GM18909 (cell line): ENCODE measurements around the gene TSNAXIP1.

Source experiments
- ATAC-seq: cut with Tn5 transposase; IDR thresholded peaks from one replicate; pipeline ENCODE4 v1.9.1; 2021; ENCODE audit warnings: mild to moderate bottlenecking; ENCODE audit not compliant: unreplicated experiment, poor library complexity

Gene TSNAXIP1

GRCh38 chr16:67782567-67783352, 23.9 kb upstream of the TSNAXIP1 start:
- ATAC-seq: no peak

GRCh38 chr16:67783353-67783725, 23.4 kb upstream of the TSNAXIP1 start:
- ATAC-seq: no peak

GRCh38 chr16:67786491-67786890, 20.2 kb upstream of the TSNAXIP1 start:
- ATAC-seq: no peak

DNA sequence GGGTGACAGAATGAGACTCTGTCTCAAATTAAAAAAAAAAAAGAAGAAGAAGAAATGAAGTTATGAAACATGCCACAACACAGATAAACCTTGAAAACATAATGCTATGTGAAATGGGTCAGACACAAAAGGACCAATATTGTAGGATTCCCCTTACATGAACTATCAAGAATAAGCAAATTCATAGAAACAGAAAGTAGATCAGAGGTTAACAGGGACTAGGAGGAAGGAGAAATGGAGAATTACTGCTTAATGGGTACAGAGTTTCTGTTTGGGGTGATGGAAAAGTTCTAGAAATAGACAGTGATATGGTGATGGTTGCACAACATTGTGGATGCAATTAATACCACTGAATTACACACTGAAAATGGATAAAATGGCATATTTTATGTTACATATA, 16.6 kb upstream of the TSNAXIP1 start:
- no peak for ATAC-seq

DNA sequence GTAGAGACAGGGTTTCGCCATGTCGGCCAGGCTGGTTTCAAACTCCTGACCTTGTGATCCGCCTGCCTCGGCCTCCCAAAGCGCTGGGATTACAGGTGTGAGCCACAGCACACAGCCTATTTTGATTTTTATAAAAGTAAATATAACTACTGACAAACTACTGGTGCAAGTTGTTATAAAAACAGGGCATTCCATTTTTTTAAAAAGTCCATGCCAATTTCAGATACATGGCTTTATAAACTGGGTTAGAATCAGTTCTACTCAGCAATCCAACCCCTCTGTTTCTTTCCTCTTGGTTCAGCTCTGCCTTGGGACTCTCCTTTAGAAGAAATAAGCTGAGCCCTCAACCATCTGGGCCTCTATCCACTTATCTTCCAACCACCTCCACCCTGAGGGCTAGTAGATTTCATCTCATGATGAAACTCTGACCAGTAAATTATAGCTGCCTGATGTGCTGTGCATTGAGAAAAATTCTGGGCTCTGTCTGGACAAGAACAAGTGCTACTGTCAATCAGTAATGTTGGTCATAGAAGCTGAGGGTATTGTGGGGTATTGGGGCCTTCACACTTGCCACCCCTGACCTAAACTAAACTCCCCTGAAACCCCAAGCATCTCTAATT, 10.5 kb upstream of the TSNAXIP1 start:
- ATAC-seq: no peak

DNA sequence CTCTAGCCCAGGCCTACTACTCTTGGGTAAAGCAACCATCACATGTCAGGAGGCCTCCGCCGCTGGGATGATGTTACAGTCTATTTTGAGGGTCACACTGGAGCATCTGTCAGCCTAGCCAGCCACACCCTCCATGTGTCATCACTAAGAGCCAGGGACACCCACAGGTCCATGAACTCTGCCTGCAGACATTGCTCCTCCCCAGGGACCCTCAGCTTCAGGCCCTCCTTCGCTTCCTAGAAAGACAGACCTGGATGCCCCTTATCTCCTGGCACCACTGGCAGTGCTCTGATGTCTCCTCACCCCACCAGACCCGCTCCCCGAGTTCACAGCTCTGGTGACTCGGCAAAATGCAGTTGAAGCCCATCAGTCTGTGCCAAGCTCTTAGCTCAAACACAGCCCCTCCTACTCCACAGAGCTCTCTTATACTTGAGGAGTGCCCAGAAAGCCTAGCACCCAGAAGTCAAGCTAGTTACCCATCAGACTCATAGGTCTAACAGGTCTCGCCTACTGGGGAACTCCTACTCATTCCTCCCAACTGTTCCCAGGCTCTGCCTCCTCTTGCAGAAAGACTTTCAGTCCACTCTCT, 6.3 kb upstream of the TSNAXIP1 start:
- ATAC-seq: no peak

DNA sequence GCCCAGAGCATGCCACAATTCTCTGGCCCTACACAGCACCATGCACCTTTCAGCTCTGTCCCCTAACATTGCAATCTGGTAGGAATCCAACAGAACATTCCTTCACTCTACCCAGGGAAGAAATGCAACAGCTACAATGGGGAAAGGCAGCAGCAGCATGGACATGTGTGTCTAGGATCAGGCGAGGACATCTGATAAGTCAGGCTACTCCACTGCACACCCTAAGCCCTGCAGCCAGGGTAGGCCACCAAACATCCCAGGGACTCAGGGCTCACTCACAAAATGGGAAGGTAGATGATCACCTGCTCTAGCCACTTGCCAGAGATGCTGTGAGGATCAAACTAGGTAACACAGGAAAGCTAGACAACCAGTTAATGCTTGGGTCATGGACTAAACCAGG, 5.4 kb upstream of the TSNAXIP1 start:
- ATAC-seq: no peak

- ATAC-seq: no peak
Observed at GRCh38 chr16:67801883-67802282, 4.8 kb upstream of the TSNAXIP1 start.

- no peak for ATAC-seq
Observed at GRCh38 chr16:67803894-67804293, 2.8 kb upstream of the TSNAXIP1 start.

DNA sequence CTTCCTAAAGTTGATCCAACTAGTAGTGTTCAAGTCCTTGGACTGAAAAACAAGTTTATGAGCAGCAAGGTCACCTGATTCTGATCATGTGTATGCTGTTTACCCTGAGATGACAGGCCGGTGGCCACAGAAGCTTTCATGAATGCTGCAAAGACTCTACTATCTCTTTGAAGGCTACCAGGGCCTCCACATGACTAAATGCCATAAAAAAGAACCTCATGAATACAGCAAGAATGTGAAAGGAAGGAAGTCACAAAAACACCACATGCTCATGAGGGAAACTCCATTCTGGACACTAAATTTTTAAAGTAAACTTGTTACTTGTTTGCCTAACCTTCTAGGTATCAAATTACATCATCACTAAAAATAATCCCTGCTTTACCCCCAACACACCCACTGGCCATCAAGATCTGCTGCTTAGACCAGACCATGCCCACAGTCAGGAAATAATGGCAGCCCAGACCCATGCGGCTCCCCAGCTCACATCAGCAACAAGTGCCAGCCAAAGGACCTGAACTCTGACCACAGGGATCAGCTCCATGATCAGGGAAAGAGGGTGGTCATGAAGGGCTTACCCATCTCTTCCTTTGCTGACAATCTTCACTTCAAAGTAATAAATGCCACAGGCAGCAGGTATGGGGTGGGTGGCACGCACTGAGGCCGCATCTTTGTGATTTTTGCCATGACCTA, 1.7 kb upstream of the TSNAXIP1 start:
- ATAC-seq: no peak

GRCh38 chr16:67805718-67806427, 816 bp upstream of the TSNAXIP1 start:
- ATAC-seq: peak; percentile 6

DNA sequence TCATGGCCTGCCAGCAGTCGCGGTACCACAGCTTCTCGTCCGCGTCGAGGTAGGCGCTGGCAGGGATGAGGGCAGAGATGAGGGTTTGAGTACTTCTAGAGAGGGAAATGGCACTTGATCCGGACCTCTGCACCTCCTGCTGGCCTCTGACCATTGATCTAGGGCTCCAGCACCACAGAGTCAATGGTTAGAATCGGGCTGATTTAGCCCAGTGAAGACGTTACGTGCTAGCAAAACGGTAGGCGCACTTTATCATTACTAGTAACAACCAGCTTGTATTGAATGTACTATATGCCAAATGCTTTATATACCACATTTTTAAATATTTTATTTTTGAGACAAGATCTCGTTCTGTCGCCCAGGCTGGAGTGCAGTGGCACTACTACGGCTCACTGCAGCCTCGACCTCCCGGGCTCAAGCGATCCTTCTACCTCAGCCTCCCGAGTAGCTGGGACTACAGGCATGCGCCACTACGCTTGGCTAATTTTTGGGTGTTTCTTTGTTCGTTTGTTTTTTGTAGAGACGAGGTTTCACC, 526 bp downstream of the TSNAXIP1 start:
- no peak for ATAC-seq

DNA sequence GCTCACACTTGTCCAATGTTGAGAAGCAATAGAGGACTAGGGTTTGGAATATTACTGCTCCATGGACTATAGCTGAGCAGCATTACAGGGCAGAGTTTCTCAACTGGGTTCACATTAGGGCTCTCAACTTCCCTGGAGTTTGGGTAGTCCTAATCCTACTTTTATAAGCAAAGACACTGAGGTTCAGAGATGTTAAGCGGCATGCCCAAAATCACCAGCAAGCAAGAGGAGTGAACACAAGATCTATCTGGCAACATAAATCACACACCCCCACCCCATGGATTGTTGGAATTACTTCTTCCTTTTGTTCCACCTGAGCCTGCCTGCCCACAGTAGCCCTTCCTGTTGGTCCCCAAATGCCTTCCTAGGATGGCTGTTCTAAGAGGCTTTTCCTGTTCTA, 5.2 kb downstream of the TSNAXIP1 start:
- ATAC-seq: no peak

DNA sequence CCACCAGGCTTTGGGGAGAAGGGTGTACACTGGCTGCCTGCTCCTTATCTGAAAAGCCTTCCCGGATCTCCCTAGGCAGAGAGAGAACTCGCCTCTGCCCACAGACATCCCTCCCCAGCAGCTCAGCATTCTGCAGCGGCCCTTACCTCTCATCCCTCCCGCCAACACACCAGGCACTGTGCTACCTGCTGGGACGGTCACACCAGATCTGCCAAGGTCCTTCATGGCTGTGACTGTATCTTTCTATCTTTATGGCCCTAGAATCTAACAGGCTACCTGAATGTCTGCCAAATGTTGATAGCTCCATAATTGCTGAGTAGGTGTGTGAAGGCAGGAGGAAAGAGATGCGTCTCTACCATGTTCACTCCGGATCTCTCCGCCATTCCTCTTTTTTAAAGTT, 7.9 kb downstream of the TSNAXIP1 start:
- ATAC-seq: no peak

GRCh38 chr16:67820608-67821259, 14.0 kb downstream of the TSNAXIP1 start:
- ATAC-seq: no peak

- no peak for ATAC-seq
Observed at GRCh38 chr16:67822511-67822910, 15.8 kb downstream of the TSNAXIP1 start.

DNA sequence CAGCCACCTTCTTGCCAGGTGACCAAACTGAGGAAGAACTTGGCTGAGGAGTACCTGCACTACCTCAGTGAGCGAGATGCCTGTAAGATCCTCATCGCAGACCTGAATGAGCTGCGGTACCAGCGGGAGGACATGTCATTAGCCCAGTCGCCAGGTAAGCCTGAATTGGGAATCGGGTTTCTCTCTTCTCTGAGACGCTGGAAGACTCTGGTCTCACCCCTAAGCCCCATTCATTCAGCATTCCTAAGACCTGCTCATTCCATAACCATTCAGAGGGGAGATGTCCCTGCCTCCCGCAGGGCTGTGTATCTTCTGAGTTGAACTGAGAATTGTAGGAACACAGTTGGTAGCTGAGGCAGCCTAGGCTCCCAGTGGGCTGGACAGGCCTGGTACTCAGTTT, 18.4 kb downstream of the TSNAXIP1 start:
- no peak for ATAC-seq

DNA sequence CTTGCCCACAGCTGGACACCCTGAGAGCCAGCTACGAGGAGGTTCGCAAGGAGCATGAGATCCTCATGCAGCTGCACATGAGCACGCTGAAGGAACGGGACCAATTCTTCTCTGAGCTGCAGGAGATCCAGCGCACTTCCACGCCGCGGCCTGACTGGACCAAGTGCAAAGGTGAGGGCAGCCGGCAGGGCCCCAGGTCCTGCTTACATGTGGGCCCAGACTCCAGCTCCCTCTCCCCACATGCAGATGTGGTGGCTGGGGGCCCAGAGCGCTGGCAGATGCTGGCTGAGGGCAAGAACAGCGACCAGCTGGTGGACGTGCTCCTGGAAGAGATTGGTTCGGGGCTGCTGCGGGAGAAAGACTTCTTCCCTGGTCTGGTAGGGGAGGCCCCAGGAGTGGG, 19.2 kb downstream of the TSNAXIP1 start:
- ATAC-seq: no peak

GRCh38 chr16:67828651-67829050, 22.0 kb downstream of the TSNAXIP1 start:
- ATAC-seq: no peak

GRCh38 chr16:67833030-67833414, 26.3 kb downstream of the TSNAXIP1 start:
- ATAC-seq: no peak
